GM21576 (cell line): ENCODE measurements around the gene PDGFA.
"Not testable (repeated sequence)": the region's sequence is repeated elsewhere in the genome, so short reads cannot be mapped to it uniquely, and the experiment has no call there.

Experiments
- ATAC-seq: cut with Tn5 transposase; IDR thresholded peaks from one replicate; pipeline ENCODE4 v1.9.1; 2021; ENCODE audit warnings: mild to moderate bottlenecking, moderate library complexity; ENCODE audit not compliant: unreplicated experiment

Gene PDGFA

DNA sequence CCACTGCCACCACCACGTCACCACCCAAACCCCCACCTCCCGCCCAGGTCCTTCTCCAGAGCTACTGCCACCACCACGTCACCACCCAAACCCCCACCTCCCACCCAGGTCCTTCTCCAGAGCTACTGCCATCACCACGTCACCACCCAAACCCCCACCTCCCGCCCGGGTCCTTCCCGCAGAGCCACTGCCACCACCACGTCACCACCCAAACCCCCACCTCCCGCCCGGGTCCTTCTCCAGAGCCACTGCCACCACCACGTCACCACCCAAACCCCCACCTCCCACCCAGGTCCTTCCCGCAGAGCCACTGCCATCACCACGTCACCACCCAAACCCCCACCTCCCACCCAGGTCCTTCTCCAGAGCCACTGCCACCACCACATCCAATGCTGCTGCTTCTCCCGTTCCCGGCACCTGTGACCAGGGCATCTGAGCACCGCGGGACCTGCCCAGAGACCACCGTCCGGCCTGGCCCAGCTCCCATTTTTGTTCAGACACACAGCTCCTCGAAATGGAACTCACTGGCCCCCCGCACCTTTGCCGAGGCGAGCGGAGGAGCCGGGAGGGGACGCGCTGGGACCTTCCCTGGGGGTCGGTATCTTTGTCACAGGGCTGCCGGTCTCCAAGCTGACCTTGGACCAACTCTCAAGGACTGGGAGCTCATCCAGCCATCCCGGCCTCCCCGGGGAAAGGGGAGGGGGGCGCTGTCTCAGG is 32.7 kb upstream of the PDGFA start:
- not testable (repeated sequence) for ATAC-seq

DNA sequence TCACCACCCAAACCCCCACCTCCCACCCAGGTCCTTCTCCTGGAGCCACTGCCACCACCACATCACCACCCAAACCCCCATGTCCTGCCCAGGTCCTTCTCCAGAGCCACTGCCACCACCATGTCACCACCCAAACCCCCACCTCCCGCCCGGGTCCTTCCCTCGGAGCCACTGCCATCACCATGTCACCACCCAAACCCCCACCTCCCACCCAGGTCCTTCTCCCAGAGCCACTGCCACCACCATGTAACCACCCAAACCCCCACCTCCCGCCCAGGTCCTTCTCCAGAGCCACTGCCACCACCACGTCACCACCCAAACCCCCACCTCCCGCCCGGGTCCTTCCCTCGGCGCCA is 31.9 kb upstream of the PDGFA start:
- not testable (repeated sequence) for ATAC-seq

DNA sequence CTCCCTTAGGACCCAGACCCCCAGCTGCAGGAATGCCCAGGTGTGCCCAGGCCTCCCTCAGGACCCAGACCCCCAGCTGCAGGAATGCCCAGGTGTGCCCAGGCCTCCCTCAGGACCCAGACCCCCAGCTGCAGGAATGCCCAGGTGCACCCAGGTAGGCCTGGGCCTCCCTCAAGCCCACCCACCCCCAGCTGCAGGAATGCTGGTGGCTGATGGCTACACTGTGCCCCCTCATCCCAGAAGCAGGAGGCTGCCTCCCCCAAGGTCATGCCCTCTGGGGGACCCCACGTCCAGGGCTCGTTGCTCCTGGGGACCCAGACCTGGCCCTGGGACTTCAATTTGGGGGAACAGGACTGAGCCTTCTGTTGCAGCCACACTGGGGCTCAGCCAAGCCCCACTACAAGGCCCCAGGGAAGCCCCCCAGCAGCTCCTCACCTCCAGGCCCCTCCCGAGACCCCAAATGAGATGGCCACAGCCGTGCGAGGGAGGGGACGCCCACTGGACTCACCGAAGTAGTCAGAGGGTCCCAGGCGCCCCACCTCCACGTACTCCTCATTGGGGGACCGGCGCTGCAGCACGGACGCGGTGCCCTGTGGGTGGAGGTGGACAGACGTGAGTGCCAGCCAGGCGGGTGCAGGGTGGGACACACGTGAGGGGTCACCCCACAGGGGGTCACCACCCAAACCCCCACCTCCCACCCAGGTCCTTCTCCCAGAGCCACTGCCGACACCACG is 31.4 kb upstream of the PDGFA start:
- ATAC-seq, result no peak

DNA sequence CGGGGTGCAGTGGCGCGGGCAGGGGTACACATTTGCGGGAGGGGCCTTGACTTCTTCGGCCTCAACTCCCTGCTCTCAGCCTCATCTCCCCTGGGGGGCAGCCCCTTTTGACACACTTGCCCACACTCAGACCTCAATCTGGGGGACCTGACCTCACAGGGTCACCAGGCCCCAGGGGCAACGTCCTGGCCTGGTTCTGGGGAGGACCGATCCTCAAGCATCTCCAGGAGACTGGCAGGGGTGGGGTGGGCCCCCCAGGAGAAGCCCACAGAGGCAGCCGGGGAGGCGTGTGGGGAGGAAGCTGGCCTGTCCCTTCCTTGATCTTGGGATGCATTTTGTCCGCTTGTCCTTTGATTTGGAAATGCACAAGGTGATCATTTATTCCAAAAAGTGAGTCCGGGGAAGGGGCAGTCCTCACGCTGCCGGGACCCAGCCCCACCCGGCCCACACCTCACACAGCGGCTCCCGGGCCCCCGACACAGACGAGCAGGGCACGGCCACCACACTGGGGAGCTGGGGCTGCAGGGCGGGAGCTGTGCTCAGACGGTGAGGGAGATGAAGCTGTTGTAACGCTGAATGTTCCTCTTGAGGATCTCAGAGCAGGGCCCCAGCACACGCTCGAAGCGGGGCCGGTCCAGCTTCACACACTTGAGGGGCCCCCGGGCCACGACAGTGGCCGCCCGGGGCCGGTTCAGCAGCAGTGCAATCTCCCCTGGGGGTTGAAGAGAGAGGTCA is 30.4 kb upstream of the PDGFA start:
- no peak for ATAC-seq

DNA sequence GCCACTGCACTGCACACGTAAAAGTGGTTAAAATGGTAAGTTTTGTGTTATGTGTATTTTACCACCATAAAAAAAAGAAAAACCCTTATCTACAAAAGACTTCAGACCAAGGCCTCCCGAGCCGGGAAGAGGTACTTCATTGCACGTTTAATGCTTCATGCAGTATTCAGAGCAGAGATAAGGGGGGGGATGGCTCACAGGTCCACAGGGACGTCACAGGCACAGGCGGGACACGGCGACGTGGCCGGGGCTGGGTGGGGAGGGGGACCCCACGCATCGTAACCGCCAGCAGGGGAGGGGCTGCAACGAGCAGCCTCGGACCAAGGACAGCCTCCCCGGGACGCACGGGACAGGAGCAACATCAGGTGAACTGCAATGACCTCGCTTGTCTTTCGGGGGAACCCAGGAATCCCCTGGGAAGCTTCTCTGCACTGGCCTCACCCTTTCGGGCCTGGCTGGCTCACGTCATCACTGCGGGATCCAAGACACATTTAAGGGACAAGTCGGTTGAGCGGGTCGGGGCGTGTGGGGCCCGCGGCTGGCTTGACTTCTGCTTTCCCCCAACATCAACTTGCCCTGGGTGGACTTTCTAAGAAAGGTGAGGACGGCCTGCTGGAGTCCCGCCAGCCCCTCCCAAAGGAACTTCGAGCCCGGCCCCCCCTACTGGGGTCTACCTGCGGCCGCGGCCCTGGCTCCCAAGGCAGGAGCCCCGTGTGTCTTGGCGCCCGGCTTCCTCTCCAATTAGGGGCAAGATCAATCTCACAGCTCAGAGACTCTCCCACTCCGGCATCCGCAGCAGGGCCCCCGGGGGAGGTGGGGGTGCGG is 29.6 kb upstream of the PDGFA start:
- ATAC-seq, result no peak

DNA sequence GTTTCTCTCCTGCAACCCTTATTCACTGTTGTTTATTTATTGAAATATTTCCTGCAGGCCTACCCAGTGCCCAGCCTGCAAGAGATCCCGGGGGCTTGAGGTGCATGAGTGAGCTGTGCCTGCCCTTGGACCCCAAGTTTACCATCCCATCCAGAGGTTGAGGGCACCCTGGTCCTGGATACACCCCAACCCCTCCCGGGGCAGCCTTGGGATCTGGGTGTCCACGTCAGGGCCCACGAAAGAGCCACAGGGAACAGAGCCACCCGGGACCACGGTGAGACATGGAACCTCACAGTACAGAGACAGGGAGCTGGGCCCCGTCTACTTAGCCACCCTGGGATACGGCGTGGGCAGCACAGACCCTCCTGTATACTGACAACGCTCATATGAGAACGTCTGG is 28.8 kb upstream of the PDGFA start:
- ATAC-seq, result no peak

DNA sequence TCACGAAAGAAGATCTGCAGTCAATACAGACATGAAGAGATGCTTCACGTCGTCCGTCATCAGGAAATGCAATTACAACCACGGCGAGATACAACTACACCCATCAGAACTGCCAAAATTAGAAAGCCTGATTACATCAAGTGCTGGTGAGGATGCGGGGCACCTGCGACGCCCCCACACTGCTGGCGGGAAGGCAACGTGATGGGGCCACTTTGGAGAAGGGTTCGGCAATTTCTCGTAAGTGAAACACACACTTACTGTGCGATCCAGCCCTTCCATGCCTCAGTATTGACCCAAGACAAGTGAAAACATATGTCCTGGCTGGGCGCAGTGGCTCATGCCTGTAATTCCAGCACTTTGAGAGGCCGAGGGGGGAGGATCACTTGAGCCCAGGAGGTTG is 25.8 kb upstream of the PDGFA start:
- ATAC-seq, result no peak

DNA sequence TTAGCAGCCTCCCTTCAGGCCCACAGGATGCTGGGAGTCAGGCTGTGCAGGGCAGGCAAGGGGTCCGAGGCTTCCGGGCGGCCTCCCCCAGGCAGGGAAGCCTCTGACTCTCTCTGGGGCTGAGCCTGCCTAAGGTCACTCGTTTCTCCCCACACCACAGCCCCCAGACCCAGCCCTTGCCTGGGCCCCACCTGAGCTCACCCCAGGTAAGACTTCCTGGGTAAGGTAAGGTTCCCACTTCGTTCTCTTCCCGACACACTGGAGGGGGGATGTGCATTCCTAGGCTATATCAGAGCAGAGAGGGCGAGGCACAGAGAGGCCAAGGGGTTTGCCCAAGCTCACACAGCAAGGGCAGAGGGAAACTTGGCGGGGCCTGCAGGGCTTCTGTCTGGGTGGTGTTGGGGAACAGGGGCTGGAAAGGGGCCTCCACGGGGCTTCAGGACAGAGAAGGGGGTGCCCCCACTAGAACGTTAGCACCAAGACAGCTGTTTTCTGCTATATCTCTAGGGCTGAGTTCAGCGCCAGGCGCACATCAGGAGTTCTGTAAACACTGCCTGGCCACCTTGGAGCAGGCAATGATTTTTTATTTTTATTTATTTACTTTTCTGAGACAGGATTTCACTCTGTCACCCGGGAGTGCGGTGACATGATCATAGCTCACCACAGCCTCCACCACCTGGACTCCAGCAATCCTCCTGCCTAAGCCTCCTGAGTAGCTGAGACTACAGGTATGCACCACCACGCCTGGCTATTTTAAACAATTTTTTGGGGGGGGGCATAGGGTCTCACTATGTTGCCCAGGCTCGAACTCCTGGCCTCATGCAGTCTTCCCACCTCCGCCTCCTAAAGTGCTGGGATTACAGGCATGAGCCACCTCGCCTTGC is 24.9 kb upstream of the PDGFA start:
- no peak for ATAC-seq

DNA sequence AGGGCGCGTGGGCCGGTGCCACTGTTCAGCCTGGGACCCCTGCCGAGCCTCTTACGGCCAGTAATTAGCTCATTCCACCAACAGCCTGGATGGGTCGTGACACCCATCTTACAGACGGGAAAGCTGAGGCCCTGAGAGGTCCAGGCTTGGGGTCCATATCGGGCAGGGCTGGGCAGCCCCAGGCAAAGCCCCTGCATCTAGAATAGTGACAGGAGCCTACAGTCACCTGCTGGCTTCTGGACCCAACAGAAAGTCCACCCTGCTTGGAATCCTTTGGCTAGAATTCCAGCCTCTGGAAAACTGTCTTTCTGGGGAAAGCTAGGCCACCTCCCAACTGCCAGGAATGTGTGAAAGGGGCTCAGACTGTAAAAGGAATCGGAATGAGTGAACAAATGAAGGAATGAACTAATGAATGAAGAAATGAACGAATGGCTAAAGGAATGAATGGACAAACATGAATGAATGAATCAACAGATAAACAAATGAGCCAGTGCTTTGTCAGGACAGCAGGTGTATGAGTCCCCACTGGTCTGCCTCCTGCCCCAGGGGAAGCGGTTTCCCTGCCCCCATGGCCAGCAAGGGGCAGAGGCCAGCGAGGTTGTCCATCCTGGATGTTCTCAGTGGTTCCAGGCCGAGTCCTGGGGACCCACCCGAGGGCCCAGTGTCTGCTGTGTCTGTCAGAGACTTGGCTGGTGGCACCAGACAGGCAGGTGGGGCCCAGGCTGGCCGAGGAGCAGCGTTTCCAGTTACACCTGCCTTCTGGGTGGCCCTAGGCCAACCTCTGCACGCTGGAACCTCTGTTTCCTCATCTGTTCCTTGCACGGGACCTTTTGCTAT is 24.1 kb upstream of the PDGFA start:
- no peak for ATAC-seq

DNA sequence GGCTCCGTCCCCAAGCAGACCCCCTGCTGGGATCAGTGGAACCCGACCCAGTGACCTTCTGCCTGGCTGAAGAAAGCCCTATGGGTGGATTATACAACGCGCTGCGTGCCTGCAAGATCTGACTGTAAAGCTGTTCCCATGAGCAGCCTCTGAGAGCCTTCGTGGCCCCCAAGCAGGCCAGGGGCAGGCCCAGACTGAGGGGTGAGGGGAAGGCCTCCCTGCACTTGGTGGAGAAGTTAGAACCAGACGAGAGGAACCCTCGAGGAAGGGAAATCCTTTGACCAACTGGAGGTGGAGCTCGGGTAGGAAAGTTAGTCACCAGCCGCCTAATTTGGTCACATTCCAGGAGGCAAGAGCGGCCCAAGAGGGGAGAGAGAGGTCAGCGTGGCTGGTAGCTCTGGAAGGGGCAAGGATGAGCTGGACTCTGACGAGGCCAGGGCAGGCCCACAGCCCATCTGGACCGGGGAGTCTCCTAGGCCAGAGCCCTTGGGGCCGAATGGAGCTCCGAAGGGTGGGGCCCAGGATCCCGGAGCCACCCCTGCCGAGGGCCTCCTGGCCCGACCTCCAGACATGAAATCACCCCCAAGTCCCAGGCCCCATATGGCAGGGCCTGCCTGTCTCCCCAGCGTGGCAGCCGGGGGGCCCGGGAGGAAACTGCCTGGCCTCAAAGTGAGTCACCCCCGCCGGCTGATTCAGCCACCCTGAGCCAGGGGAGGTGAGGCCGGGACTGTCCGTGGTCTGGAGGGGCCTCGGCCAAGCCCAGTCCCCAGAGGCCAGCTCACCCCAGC is 23.3 kb upstream of the PDGFA start:
- ATAC-seq, result no peak

DNA sequence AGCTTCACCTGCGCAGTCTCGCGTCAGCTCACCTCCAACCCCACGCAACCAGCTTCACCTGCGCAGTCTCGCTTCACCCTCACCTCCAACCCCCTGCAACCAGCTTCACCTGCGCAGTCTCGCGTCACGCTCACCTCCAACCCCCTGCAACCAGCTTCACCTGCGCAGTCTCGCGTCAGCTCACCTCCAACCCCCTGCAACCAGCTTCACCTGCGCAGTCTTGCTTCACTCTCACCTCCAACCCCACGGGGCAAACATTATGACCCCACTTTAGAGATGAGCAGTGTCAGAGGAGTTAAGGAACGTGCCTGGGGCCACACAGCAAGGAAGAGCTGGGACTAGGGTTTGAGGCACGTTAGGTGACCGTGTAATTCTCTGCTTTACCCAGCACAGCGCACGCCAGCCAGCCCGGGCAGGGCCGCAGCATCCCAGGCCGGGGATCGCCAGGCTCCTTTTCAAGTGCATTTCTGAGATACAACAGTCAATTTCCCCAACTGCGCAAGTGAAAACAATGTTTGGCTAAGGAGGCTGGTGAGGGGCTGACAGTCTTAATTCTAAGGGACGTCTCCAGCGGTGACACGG is 22.6 kb upstream of the PDGFA start:
- no peak for ATAC-seq

DNA sequence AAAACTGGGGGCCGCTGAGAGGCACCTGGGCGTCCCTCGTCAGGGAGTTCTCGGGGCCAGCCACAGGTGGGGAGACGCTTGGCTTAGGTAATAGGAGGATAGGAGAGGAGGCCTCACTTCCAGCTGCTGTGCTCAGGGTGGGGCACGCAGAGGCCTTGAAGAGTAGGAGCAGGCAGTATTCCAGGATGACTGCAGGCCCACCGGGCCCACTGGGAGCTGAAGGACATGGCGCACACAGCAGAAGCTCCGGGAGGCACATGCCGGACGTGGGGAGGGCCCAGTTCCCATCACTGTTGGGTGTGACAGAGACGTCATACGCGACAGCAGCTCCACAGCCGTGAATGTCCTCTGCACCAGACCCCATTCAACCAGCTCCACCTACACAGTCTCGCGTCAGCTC is 22.0 kb upstream of the PDGFA start:
- ATAC-seq, result no peak

DNA sequence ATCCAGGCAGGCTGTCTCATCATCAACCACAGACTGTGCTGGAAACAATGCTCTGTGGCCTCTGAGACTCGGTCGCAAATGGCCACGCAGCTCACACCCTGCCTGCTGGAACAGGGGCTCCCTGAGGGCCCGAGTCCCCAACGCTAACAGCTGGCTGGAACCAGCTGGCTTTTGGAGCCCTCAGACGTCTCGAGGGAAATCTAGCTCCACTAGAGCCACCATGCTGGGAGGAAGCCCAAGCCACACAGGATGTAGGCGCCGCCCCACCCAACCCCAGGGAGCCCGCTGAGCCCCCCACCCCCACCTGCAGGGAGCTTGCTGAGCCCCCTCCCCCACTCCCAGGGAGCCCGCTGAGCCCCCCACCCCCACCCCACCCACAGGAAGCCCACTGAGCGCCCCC is 21.4 kb upstream of the PDGFA start:
- ATAC-seq, result no peak

DNA sequence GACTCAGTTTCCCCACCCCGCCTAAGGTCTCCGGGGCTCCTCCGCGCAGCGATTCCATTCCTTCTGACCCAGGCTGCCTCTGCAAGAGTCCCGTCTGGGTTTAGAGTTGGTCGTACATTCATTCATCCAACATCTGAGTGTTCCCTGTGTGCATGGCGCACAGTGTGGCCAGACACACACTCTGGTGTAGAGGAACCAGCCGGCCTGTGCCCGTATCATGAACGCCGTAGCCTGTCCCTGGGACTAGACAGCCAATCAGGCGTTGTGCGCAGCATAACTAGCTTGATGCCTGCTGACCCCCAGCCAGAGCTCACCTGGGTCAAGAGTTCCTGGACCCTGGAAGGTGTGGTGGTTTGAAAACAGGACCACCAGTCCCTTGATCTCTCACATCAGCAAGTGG is 20.9 kb upstream of the PDGFA start:
- ATAC-seq, result no peak

DNA sequence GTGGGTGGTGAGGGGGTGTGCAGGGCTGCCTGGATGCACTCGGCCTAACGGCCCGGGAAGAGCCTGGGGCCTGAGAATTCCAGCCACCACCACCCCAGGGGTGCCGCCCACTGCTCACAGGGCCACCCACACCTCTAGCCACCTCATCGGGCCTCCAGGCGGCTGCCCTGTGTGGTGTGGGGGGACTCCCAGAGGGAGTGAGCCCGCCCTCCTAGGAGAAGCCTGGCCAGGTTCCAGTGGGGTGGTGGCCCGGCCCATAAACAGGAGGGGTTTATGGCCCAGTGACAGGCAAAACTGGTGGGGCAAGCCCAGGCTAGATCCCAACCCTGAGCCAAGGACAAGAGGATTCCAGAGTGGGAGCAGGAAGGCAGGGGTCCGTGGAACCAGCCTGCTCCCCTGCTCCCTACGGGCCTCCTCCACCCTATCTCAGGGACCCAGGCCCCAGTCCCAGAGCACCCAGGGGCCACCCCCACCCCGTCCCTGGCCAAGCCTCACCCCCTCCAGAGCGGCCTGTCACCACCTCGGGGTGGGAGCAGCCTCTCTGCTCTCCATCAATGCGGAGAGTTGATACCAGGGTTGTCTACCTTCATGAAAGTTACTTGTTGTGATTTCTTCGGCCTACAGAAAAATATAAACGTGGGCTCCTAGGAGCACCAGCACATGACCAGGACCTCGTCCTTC is 20.2 kb upstream of the PDGFA start:
- no peak for ATAC-seq

DNA sequence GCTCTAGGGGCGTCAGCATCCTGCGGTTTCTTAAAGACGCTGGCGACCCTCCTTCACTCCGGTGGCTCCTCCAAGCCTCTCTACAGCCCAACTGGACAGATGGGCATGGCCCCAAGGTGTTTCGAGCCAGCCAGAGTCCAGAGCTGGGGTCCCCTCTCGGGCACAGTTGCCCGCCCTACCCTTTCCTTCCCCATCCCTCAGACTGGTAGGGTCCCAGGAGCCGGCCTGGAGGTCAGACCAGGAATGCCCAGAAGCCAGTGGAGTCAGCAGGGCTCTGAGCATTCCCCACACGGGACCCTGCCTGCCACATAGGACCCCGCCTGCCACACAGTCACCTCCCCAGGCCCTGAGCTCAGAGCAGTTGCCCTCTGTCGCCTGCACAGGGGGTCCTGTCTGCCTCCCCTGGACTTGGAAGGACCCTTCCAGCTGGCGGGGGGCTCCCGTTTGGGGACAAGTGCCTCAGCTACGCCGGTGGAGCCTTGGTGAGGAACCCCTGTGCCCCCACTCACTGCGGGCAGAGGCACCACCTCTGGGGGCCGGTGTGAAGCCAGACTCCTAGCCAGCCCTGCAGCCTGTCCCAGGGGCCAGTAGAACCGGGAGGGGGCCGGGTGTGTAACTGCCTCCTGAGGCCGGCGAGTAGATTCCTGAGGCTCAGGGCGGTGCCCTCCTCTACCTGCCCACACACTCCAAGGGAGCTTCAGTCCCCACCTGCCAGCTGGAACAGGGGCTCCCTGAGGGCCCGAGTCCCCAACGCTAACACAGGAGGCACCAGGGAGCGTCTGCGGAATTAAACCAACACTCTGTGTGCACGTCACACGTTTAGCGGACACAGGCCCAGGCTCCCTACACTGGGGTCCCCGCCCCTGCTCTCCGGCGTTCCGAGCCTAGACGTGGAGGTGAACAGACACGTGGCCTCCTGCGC is 19.4 kb upstream of the PDGFA start:
- no peak for ATAC-seq
